Dermis blood vessel endothelial cell (primary cell): ENCODE results near the gene OAT. TPM values are rescaled to one million over a fixed set of nuclear protein-coding genes. Genes with fewer than 3 reads are reported as not detected.

Experiments
- DNase-seq: peaks from one replicate; pipeline ENCODE4 v3.0.0; 2010
- total RNA-seq: library from RNA; depleted of rRNA; stranded (reverse); fragments of >200 nt; gene quantifications from 2 replicates; pipeline ENCODE4 v1.2.3, GENCODE V29; 2014

OAT gene
- total RNA-seq, 1 donor from 2014 or later = 122 TPM

DNA sequence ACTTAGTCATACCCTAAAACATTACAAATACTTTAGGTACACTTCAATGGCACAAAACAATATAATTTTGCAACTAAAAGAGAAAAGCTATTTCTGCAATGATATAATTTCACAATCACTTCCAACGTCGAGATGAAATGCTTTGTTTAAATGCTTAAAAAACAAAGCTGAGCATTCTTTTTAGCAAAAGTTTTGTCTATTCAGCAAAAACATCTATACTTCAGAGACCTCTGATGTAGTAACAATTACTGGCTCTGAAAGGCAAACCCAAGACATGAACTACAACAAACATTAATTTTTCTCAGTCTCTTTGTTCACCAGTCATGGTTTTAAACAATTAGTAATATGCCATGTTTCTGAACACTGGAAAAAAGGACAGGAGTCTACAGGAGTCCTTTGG is 16.4 kb downstream of the OAT start:
- DNase-seq = no peak

DNA sequence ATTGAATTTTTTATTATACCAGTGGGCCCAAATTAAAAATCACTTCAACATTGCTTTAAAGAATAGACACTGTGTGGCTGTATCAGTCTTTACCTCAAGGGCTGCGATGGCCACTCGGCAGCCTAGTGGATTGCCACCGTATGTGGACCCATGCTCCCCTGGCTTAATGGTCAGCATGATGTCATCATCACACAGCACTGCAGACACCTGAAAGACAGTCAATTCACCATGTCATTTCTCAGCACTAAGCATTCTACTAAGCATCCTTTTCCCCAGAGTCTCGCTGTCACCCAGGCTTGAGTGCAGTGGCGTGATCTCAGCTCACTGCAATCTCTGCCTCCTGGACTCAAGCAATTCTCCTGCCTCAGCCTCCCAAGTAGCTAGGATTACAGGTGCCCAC is 17.1 kb downstream of the OAT start:
- DNase-seq = no peak

DNA sequence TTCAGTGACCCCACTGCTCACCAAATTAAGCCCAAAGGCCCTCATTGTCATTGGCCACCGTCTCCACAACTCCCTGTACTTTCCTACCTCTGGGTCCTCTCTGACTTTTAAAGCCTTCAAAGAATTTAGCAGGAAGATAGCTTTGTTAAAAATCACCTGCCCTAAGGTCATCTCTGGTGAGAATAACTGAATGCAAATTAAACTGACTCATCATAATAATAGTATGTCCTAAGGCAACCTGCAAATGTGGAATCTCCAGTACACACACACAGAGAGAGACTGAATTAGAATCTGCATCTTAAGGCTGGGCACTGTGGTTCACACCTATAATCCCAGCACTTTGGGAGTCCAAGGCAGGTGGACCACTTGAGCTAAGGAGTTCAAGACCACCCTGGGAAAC is 24.1 kb downstream of the OAT start:
- no peak for DNase-seq

DNA sequence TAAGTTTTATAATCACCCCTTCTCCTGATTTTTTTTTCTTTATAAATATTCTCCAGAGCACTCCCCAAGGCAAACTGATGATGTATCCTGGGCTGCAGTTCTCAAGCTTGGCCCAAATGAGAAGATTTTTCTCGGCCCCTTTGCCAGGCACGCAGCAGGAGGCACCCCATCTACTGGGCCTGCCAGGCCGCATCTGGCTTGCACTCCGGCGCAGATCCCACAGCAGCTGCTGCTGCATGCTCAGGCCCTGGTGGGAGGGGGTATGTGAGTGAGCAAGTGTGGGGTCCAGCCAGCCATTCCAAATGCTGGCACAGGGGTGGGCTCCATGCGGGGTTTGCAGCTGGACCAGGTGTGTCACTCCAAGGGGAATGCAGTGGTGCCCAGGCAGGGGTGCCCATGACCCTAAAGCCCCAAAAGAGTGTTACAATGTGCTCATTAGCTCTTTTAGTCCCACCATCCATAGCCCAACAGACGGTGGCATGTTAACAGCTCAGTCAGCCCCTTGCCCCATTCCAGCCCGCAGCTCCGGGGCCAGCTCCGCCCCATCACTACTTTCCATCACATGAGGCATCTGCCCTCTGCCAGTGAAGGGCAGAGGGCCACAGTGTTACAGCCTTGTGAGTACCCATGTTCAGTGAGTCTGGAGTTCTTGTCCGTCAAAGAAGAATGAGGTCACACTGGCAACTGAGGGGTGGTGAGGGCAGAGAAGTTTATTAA is 25.9 kb downstream of the OAT start:
- no peak for DNase-seq

DNA sequence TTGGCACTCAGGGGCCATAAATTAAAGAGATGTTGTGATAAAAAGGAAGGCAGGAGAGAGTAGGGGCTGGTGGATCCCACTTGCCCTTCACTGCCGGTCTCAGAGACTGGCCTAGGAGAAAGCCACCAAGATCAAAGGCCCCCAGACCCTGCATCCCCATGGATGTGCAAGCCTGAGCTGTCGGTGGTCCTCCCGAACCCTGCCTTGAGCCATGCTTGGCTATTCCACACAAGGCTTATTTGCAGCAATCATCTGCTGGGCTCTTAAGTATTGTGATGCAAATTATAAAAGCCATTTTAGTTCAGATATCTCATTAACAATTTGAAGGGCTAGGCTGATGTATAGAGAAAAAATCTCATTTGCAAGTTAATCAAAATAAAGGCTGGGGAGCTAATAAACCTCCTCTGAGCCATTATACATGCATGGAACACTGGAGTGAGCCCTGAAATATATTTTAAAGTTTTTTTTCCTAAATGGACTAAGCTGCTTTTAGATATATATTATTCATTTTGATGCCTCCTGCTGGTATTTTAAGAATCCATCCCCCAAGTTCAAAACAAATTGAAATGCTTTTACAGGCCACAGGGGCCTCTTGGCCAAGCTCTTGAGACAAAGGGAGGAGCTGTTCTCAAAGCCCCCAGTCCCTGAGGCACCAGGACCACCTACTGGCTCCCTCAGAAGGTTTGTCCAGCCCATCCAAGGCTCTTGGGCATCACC is 28.1 kb downstream of the OAT start:
- DNase-seq = no peak

DNA sequence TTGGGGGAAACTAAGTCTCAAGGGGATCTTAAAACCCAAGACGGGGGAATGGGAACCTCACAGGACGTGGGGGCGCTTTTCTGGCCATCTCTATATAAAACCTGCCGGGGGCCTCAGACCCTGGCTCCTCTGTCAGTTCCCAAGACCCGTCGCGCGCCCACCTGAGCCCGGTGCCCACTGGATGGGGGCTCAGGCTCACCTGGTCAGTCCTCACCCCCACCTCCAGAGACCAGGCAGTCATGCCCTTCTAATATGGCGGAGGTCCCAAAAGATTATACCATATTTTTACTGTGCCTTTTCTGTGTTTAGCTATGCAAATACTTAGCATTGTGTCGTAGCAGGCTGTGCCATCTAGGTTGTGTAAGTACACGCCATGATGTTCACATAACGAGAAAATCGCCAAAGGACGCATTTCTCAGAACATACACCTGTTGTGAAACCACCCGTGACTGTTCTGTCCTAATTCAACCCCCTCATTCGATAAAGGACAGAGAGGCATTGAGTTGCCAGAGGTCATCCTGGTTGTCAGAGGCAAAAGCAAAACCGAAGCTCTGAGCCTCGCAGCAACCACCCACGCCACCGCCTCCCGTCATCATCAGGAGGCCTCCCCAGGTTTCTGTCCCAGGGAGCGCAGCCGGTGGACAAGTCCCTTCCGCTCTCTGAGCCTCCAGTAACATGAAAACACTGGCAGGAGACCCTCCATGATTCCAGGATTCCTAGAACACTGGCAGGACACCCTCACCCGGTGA is 28.9 kb downstream of the OAT start:
- no peak for DNase-seq

DNA sequence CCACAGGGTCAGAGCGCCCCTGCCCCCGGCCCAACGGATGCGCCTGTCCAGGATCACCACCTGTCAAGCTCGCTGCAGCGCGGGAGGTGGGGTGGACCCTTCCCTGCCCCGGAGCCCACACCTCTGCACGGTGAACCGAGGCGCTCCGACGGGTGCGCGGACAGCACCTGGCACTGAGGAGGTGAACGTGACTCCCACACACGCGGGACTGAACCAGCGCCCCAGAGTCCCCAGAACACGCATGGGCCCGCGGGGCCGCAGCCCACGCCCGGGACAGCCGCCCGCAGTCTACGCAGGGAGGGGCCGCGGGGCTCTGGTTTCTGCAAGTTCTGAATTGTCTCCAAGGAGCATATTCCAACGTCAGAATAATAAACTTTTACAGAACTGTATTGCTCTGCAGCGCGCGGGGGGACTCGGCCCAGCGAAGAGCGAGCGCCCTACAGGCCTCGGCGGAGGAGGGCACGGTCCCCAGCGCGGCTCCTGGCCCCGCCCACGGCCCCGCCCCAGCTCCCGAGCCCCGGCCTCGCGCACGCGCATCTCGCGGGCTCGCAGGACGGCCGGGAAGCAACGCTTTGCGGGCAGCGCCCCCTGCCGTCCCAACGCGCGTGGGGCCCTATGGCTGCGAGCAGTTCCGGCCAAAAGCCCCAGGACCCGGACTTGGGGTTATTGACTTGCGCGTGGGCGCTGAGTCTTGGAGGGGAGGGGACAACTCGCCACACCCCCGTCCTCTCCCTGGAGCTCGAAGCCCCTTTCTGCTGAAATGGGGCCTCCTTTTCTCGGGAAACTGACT is 29.7 kb downstream of the OAT start:
- DNase-seq = peak; percentile 91

DNA sequence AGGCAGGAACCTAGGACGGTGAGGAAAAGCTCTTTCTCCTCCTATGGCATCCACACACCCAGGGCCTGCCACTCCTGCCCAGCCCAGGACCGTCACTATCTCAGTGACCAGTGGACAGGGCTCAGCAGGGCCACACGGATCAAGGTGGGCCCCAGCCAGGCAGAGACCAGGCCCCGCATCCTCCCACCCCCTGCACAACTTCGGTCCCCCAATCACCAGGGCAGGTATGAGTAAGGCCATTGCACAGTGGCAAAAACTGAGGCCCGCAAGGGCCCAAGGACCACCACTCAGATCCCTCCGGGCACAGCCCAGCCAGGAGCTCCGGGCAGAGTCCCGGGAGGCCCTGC is 30.3 kb downstream of the OAT start:
- DNase-seq = no peak

DNA sequence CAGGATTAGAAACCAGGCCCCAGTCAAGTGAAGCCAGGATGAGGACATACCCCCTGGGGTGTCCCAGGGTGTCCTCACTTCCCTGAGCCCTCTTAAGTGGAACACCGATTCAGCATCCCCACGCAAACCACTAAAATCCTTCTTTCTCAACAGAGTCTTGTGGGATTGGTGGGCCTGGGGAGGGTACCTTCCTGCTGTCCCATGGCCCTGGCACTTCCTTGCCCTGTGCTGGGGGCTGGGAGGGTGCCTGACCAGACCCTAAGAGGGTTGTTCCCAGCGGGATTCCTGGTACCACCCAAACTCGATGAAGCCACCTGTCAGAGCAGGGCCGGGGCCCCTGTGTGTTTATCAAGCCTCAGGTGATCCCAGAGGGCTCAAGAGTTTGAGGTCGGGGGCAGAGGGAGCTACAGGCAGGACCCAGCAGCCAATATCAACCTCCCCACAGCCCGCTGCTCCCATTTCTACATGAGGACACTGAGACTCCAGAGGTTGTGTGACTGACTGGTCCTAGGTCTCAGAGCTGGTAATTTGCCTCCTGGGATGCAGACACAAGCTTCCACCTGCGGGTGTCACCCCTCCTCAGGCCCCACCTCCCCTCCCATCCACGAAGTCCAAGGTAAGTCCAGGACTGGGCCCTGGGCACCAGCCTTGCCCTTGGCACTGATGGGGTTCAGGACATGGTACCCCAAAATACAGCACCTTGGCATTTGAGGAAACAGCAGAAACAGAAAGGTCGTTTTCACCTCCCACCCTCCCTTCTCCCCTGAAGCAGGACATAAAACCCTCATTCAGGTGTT is 31.4 kb downstream of the OAT start:
- DNase-seq = peak; percentile 7

DNA sequence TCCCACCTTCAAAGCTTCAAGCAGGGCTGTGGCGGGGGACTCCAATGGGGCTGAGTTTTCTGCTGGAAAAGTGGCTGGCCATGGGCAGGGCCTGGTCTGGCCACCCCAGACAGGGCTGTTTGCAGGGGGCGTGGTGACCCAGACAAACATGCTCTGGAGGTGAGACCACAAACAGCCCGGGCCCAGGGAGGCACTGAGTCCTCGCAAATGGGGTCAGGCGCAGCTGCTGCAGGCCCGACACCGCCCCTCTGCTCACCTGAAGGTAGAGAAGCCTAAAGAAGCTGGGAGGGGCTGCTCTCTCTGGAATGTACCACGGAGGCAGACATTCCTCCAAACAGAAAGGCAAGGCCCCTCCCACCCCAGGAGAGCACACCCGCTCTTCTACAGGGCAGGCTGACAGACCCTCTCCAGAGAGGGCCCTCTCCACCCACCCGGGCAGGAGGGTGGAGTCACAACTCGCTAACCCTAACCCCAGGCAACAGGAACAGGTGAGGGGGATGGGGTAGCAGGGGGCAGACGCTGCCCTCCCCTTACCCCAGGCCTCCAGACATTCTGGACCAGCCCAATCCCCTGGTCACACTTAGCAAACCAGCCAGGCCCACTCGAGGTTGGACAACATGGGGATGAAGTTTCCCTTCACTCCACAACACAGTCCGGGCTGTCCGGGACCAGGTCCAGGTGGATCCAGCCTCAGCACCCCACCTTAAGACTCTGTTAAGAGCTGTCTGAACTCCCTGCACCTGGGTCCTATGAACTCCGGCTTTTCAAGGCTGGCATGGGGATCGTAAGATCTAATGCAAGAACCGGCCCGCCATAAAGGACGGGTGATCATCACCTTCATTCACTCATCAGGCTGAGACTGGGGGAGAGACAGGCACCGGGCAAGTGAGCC is 32.3 kb downstream of the OAT start:
- DNase-seq = no peak

DNA sequence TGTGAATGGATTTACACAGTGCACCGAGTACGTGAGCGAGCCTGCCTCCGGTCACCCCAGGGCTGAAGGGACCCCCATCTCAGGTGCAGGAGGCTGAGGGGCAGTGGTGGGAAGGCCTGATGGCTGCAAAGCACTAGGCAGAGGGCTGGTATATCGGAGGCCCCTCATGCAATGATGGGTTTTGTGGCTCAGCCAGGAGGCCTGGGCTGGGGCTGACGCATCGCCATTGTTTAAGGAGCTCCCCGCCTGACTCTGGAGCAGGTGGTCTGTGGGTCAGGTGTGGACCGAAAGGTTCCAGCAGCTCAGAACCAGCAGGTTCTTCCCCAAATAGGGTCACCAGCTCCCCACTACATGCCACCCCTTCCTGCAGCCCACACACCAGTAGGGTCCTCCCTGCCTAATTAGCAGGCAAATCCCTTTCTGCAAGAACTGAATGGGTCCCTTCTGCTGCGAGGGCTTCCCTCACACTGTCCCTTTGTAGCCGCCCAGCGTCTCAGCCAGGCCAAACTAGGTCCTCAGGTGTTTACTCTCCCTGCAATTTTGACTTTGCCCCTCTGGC is 33.0 kb downstream of the OAT start:
- DNase-seq = no peak

DNA sequence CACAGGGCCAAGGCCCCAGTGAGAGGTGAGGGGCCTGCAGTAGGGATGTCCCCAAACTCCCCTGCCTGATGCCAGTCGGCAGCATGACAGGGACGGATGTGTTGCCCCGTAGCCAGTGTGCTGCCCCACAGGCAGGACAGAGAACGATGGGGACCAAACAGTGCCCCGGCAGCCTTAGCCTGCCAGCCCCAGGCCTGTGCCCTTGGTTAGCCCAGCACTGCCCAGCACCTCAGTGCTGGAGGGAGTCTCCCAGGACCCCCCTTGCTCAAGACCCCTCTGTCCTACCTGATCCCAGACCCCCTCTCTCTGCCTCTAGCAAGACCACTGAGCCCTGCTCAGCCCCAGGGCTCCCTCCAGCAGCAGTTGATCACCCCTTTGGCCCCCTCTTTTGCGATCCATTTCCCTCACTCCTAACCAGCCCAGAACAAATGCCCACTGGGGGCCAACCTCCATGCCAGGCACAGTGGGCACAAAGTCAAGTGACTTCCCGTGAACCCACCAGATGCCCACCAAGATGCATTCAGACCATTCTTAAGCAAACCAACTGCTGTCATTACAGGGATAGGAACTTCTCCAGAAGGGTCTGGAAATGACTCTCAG is 34.0 kb downstream of the OAT start:
- DNase-seq = no peak

DNA sequence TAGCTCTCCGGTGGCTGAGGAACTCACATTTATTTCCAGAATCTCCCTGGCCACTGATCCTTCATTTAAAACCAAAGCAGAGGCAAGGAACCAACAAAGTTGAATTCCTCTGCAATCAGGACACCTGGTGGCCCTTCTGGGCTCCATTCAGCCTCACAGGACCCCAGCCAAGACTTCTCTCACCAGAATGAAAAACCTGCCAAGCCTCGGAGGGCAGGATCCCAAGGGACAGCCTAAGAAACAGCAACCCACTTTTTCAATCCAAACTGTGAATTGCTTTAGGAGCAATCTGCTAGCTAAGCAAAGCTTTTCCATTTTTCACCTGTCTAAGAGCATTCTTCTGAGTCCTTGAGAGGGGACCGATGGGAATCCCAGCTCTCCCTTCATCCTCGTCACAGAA is 34.6 kb downstream of the OAT start:
- peak; percentile 10 for DNase-seq

DNA sequence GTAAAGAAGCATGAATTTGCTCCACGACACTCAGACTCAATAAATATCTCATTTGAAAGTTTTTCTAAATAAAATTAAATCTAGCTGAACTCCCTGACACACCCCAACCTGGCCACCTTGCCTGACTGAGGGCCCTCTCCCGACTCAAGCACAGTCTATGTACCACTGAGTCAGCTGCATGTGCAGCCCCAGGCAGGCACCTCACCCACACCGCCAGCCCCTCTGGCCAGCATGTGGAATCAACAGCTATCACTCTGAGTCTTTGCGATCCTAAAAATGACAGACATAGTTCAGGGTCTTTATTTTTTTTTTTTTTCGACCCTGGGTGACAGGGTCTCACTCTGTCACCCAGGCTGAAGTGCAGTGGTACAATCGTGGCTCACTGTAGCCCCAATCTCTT is 35.2 kb downstream of the OAT start:
- no peak for DNase-seq

DNA sequence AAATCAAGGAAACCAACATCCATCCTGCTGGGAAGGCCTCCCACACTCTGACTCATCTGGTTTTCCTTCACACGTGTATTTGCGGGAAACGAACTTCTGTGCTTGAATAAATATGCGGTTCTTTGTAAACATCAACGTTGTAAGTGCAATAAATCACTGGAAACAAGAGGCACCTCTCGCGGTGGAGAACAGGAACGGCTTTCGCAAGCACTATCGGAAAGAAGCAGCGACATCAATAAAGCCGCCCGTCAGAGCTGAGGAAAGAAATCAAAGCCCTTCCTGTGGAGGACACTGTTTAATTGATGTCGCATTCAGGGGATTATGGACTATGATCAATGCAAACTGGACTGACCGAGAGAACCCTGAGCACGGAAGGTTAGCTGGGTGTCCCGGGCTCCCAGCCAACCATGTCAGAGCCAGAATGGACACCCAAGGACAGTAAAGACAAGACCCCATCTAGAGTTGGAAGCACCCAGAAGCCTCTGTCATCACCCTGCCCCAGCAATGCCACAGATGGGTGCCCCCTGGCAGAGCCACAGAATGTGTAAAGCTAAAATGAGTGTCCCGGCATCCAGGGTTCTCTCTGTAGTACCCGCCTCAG is 37.6 kb downstream of the OAT start:
- peak; percentile 47 for DNase-seq

DNA sequence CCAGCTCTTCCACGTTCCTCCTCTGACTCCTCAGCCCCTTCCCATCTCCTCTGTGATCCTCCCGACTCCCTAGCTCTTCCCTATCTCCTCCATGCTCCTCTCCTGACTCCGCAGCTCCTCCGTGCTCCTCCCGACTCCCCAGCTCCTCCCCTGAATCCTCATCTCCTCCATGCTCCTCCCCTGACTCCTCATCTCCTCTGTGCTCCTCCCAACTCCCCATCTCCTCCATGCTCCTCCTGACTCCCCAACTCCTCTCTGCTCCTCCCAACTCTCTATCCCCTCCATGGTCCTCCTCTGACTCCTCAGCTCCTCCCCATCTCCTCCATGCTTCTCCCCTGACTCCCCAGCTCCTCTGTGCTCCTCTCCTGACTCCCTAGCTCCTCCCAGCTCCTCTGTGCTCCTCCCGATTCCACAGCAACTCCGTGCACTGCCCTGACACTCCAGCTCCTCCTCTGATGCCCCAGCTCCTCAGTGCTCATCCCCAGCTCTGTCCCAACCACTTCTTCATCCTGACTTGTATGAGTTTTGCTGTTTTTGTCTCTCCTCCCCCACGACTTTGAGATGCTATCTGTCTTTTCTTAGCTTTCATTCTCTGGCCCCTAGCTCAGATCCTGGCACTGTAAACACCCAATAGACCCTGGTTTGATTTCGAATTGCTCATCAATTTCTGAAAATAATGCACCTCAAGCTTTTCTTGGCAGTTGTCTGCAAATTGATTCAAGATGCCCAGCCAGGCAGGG is 38.3 kb downstream of the OAT start:
- no peak for DNase-seq

DNA sequence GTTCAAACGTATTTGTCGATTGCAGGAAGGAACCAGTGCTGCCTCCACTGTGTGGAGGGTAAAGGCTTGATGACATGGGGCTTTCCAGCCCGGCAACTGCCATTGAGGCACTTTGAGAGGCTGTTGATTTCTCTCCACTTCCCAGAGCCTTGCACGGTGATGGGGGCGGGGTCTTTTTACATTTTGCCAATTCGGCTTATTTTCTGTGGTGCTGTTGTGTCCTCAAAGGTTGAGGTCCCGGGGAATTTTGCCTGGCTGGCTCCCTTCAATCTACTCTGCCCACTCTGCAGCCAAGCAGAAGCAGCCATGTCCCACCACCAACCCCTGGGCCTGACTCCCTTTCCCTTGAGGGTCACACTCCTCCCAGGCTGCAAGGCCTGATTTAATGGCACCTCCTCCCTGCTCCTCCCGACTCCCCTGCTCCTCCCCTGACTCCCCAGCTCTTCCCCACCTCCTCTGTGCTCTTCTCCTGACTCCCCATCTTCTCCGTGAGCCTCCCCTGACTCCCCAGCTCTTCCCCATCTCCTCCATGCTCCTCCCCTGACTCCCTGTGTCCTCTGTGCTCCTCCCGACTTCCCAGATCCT is 39.0 kb downstream of the OAT start:
- DNase-seq = peak; percentile 10

DNA sequence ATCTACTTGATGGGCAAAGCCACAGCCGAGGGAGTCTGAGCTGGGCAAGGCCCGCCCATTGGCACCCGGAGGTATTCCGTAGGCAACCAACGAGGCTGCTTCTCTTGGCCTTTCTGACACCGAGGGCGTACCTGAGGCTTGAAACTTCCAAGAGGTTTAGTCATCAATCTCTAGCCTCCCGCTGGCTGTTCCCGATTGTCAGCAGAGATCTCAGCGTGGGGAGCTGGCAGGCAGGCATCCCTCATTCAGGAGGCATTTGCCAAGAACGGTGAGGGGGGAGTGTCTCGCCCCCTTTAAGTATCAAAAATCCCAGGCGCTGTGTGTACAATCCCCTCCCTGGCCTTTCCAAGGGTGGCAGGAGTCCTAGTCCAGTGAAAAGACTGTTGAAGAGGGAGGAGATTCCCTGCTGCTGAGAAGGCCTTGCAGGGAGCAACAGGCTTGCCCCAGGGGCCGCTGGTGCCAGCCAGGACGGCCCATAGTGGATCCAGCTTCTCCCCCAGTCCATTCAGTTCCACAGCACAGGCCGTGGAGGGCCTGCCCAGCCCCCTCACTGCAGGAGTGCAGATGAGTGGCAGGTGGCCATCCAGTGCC is 39.7 kb downstream of the OAT start:
- no peak for DNase-seq
